HepG2 (cell line): ENCODE results near the gene RBM19. TPM values are rescaled to one million over a fixed set of nuclear protein-coding genes. Genes with fewer than 3 reads are reported as not detected.

ENCODE experiments used
- ATAC-seq: fragments of 200-7000 bp; cut with Tn5 transposase; 3 replicates; pipeline ENCODE4 v1.9.1; 2020; ENCODE audit warnings: mild to moderate bottlenecking, moderate library complexity
- BruUV-seq: library from RNA; stranded (reverse); fragments of 400-500 nt; replicated peaks from 2 replicates; lab custom pipeline; 2021; lab: Mats Ljungman, UMichigan
- CTCF ChIA-PET: fragments of 300-600 bp; formaldehyde crosslinking; extraction: SDS; loops from one replicate; lab custom pipeline; 2021; ENCODE audit warnings: low total read pairs, inconsistent platforms, low intra/inter-chr PET ratio; lab: Yijun Ruan, JAX
- POLR2A ChIA-PET: fragments of 350-600 bp; sonication (Branson Sonifier 250); formaldehyde crosslinking; loops from one replicate; lab custom pipeline; 2020; ENCODE audit warnings: antibody characterized with exemption, inconsistent platforms; lab: Yijun Ruan, JAX
- DNase-seq: peaks from one replicate; pipeline ENCODE4 v3.0.0-alpha.2; 2015; ENCODE audit warnings: low spot score
- FAIRE-seq: peaks from 3 replicates; lab custom pipeline; 2011; peaks lifted over from hg19 to GRCh38; lab: Jason Lieb, UNC
- H2AFZ ChIP-seq: one replicate; pipeline ENCODE4 v1.6.1; 2011; ENCODE audit warnings: low read length, inconsistent platforms
- H3K27ac ChIP-seq: fragments of 300-600 bp; 3 replicates; pipeline ENCODE4 v1.8.0; 2011; ENCODE audit warnings: mixed run types, mild to moderate bottlenecking, mixed read lengths, low read length, inconsistent platforms; ENCODE audit not compliant: insufficient read depth; ENCODE audit errors: extremely low read length
- H3K27me3 ChIP-seq, 2 experiments: fragments of 200-600 bp in 1 of 2; 2 replicates in 1 of 2; 3 replicates in 1 of 2; pipeline versions ENCODE4 v1.6.0 to v1.8.0; 2011; ENCODE audit warnings: low read length in 2 of 2, mild to moderate bottlenecking in 2 of 2, moderate library complexity in 2 of 2, inconsistent platforms in 1 of 2; ENCODE audit not compliant: insufficient read depth in 2 of 2, control insufficient read depth in 1 of 2
- H3K36me3 ChIP-seq, 2 experiments: fragments of 200-600 bp in 1 of 2; replicated peaks in 1 of 2; 2 replicates in 1 of 2; 3 replicates in 1 of 2; pipeline versions ENCODE4 v1.5.1 to v1.8.0; 2011; ENCODE audit warnings: low read length in 2 of 2, inconsistent platforms in 1 of 2; ENCODE audit not compliant: insufficient read depth in 2 of 2, control insufficient read depth in 1 of 2
- H3K4me1 ChIP-seq: 2 replicates; pipeline ENCODE4 v1.5.1; 2012; ENCODE audit warnings: low read length, inconsistent platforms; ENCODE audit not compliant: insufficient read depth
- H3K4me2 ChIP-seq: 2 replicates; pipeline ENCODE4 v1.6.0; 2011; ENCODE audit warnings: low read depth, low read length, inconsistent platforms
- H3K4me3 ChIP-seq, 3 experiments: fragments of 200-600 bp in 1 of 3; sonication (generic), shearing (Covaris generic) in 1 of 3; replicated peaks in 1 of 3; 2 replicates each; pipeline ENCODE4 v1.5.1; 2011 to 2016; ENCODE audit warnings: low read length in 3 of 3, inconsistent platforms in 2 of 3, low read depth in 2 of 3, mild to moderate bottlenecking in 2 of 3, control low read depth in 1 of 3, mixed read lengths in 1 of 3; ENCODE audit not compliant: insufficient read depth in 1 of 3
- H3K79me2 ChIP-seq: one replicate; pipeline ENCODE4 v1.6.1; 2011; ENCODE audit warnings: low read length, inconsistent platforms; ENCODE audit not compliant: insufficient read depth
- H3K9ac ChIP-seq: 2 replicates; pipeline ENCODE4 v1.6.0; 2011; ENCODE audit warnings: mild to moderate bottlenecking, low read depth, low read length, inconsistent platforms; ENCODE audit not compliant: insufficient read depth
- H3K9me3 ChIP-seq: 2 replicates; pipeline ENCODE4 v1.5.1; 2012; ENCODE audit warnings: mild to moderate bottlenecking, low read length
- H4K20me1 ChIP-seq: 2 replicates; pipeline ENCODE4 v1.6.0; 2011; ENCODE audit warnings: inconsistent platforms, mild to moderate bottlenecking, low read length, moderate library complexity; ENCODE audit not compliant: insufficient read depth
- ATF3 ChIP-seq: sonication (generic); formaldehyde crosslinking; IDR thresholded peaks from 2 replicates; pipeline ENCODE4 v1.4.0; 2020; ENCODE audit warnings: missing genetic modification reagents
- ATF7 ChIP-seq, 2 experiments: fragments of 450-650 bp in 1 of 2; sonication (generic) in 1 of 2; formaldehyde crosslinking in 1 of 2; IDR thresholded peaks; 2 replicates each; pipeline versions ENCODE4 v1.4.0 to v1.6.1; 2016 to 2020; ENCODE audit warnings: antibody characterized with exemption in 1 of 2, mild to moderate bottlenecking in 1 of 2, missing genetic modification reagents in 1 of 2
- ATRX ChIP-seq: sonication (generic); formaldehyde crosslinking; IDR thresholded peaks from 2 replicates; pipeline ENCODE4 v1.4.0; 2020; ENCODE audit warnings: missing genetic modification reagents, borderline replicate concordance
- BHLHE40 ChIP-seq: IDR thresholded peaks from 2 replicates; pipeline ENCODE4 v1.6.1; 2011; ENCODE audit warnings: low read length, improper control_type of control experiment
- GRHL1 ChIP-seq: sonication (generic); formaldehyde crosslinking; conservative IDR thresholded peaks from 2 replicates; pipeline ENCODE4 v1.8.0; 2022; ENCODE audit warnings: missing genetic modification reagents
- HOXD1 ChIP-seq: sonication (generic); formaldehyde crosslinking; IDR thresholded peaks from 2 replicates; pipeline ENCODE4 v1.5.0; 2020; ENCODE audit warnings: missing genetic modification reagents
- TCF12 ChIP-seq, 2 experiments: fragments of 450-650 bp in 1 of 2; sonication (generic) in 1 of 2; formaldehyde crosslinking in 1 of 2; IDR thresholded peaks; 2 replicates each; pipeline versions ENCODE4 v1.6.1 to v1.8.0; 2017 to 2022; ENCODE audit warnings: antibody characterized with exemption in 1 of 2, mild to moderate bottlenecking in 1 of 2, missing genetic modification reagents in 1 of 2, moderate library complexity in 1 of 2
- WIZ ChIP-seq: sonication (generic); formaldehyde crosslinking; IDR thresholded peaks from 2 replicates; pipeline ENCODE4 v1.5.1; 2020; ENCODE audit warnings: mild to moderate bottlenecking, missing genetic modification reagents
- XRCC5 ChIP-seq: fragments of 200-400 bp; formaldehyde crosslinking; optimal IDR thresholded peaks from 2 replicates; pipeline ENCODE3; 2017; ENCODE audit warnings: mild to moderate bottlenecking, low read length
- ZNF318 ChIP-seq: sonication (generic); formaldehyde crosslinking; IDR thresholded peaks from 2 replicates; pipeline ENCODE4 v1.4.0; 2020; ENCODE audit warnings: mild to moderate bottlenecking, missing genetic modification reagents
- ZUFSP ChIP-seq: sonication (generic); formaldehyde crosslinking; IDR thresholded peaks from 2 replicates; pipeline ENCODE4 v1.9.0; 2021; ENCODE audit warnings: missing genetic modification reagents, mild to moderate bottlenecking, borderline replicate concordance
- WGBS: methylation state at CpG from one replicate; pipeline ENCODE4 v1.1.6; 2017; ENCODE audit warnings: low lambda C conversion rate; 5-methylcytosine and 5-hydroxymethylcytosine counted together
- in situ Hi-C: cut with HindIII; loops from 2 replicates; pipeline ENCODE4 v1.10.0; 2017; ENCODE audit warnings: low pct_unique_long_range_greater_than_20kb; ENCODE audit not compliant: extremely low pct_ligation_motif_present
- intact Hi-C: fragments of 100-400 bp; cut with micrococcal nuclease; formaldehyde crosslinking; loops from one replicate; pipeline ENCODE4 v1.10.0; 2022; ENCODE audit not compliant: unreplicated experiment
- polyA plus RNA-seq, 8 experiments: library from polyadenylated mRNA; depleted of rRNA in 3 of 8; stranded (reverse) in 7 of 8; unstranded in 1 of 8; fragments of >200 nt; fragmentation: Illumina TruSeq in 4 of 8; extraction: Trizol in 4 of 8; gene quantifications; 2 replicates each; pipeline versions ENCODE4 v1.2.1 to v1.2.3, GENCODE V29; 2011 to 2016; ENCODE audit warnings: low read depth in 4 of 8, missing spikeins in 1 of 8, mixed read lengths in 1 of 8; ENCODE audit not compliant: insufficient read depth in 1 of 8
- total RNA-seq, 5 experiments: library from RNA; depleted of rRNA; stranded (reverse); fragments of >200 nt; fragmentation: Illumina TruSeq; extraction: Trizol; gene quantifications; 2 replicates each; pipeline ENCODE4 v1.2.3, GENCODE V29; 2016; ENCODE audit warnings: low read depth in 1 of 5

The RBM19 gene
- total and polyA plus RNA-seq, 2 of the 13 experiments (the other 11 are each of a cell fraction or from before 2014, with no cell fraction given) = 19.3 to 32.2 TPM

- Histone ChIP-seq H3K27me3 (no peaks in the 10 kb centered on the region), H3K4me1 (no peaks in the 10 kb centered on the region), H4K20me1 (no peaks in the 10 kb centered on the region), H3K4me3 (no peak overlapping the region), H2AFZ (no peak overlapping the region), H3K9ac (no peak overlapping the region), H3K79me2 (no peaks in the 10 kb centered on the region), H3K27ac (no peak overlapping the region), H3K36me3 (peaks cover 5 to 31% of the 10 kb centered on the region in 2 experiments; a peak in 4 of 5 replicates), H3K4me2 (no peak overlapping the region), H3K9me3 (no peaks in the 10 kb centered on the region)
- WGBS = 100% methylated on average over 1 of the region's 1 CpG
- in situ Hi-C loops (no loop called here), intact Hi-C loops (no loop called here)
- ChIA-PET POLR2A (no interaction called here), CTCF (interaction anchor here (1.5 kb wide), 1 partner anchor 46 kb away, joined by 4 read pairs; no protein-coding TSS in a partner anchor)
- FAIRE-seq (no peak), ATAC-seq (no peak), DNase-seq (no peak)
- BruUV-seq = no TSS peak
- TF ChIP-seq ZNF318 (CRISPR knock-in tag) = no peak
- TF ChIP-seq XRCC5 = no peak
- no peak for TF ChIP-seq GRHL1 (CRISPR knock-in tag)
- TF ChIP-seq TCF12 (IDR thresholded peaks at IDR 0.05) = no peak
- TF ChIP-seq TCF12 (CRISPR knock-in tag; IDR thresholded peaks at IDR 0.05) = no peak
- no peak for TF ChIP-seq ATF7 (IDR thresholded peaks at IDR 0.05)
- no peak for TF ChIP-seq ATF7 (CRISPR knock-in tag; IDR thresholded peaks at IDR 0.05)
- TF ChIP-seq ZUFSP (CRISPR knock-in tag) = no peak
- TF ChIP-seq WIZ = no peak
- TF ChIP-seq HOXD1 (CRISPR knock-in tag) = no peak
- TF ChIP-seq ATF3 (CRISPR knock-in tag) = no peak
- no peak for TF ChIP-seq ATRX (CRISPR knock-in tag)
- no peak for TF ChIP-seq BHLHE40
Measured at GRCh38 chr12:113866496-113866895, 99.6 kb downstream of the RBM19 start.
